ENCODE results near the gene ATG2B. TPM values are rescaled to one million over a fixed set of nuclear protein-coding genes. Genes with fewer than 3 reads are reported as not detected.

The ATG2B gene
- total and polyA plus RNA-seq, 8 donors, result 19.5 to 44.1 (median 32.6) TPM

GRCh38 chr14:96277890-96278289 is 85.3 kb downstream of the ATG2B start:
- intact Hi-C loops (cut with DNase I), result loop anchor here in 1 of 2 donors (10.0 kb wide), 1 partner anchor 183 kb away; no protein-coding TSS in a partner anchor
- H3K4me1 ChIP-seq, result peaks cover 4% of the 10 kb centered on the region in 2 donors
- DNase-seq (no peak), ATAC-seq (no peak)
- H3K27me3 ChIP-seq, result no peaks in the 10 kb centered on the region
- H3K27ac ChIP-seq, result no peak overlapping the region
- H3K36me3 ChIP-seq, result peaks cover 0 to 5% of the 10 kb centered on the region in 2 donors
- no peak for TF ChIP-seq CTCF (IDR thresholded peaks at IDR 0.05)
- peaks cover 0 to 10% of the 10 kb centered on the region in 2 donors for H3K9me3 ChIP-seq
- H3K4me3 ChIP-seq, result no peak overlapping the region

GRCh38 chr14:96275177-96276112 is 87.7 kb downstream of the ATG2B start:
- Histone ChIP-seq H3K9me3 (peaks cover 0 to 17% of the 10 kb centered on the region in 2 donors), H3K27me3 (no peaks in the 10 kb centered on the region), H3K4me1 (peaks cover 4% of the 10 kb centered on the region in 2 donors), H3K36me3 (no peaks in the 10 kb centered on the region), H3K4me3 (no peak overlapping the region), H3K27ac (no peak overlapping the region)
- peak; percentile 85 for ATAC-seq
- intact Hi-C loops (cut with DNase I), result loop anchor here in 1 of 2 donors (10.0 kb wide), 1 partner anchor 181 kb away; no protein-coding TSS in a partner anchor
- TF ChIP-seq CTCF (IDR thresholded peaks at IDR 0.05), result peak; percentile 86 to 87
- DNase-seq, result peak; percentile 57 to 91 (median 73)

GRCh38 chr14:96274543-96274942 is 88.6 kb downstream of the ATG2B start:
- no peak overlapping the region for H3K4me3 ChIP-seq
- peaks cover 0 to 17% of the 10 kb centered on the region in 2 donors for H3K9me3 ChIP-seq
- no peaks in the 10 kb centered on the region for H3K27me3 ChIP-seq
- H3K36me3 ChIP-seq, result no peaks in the 10 kb centered on the region
- no peak for DNase-seq
- ATAC-seq, result no peak
- peaks cover 4% of the 10 kb centered on the region in 2 donors for H3K4me1 ChIP-seq
- intact Hi-C loops (cut with DNase I), result loop anchor here in 1 of 2 donors (10.0 kb wide), 1 partner anchor 180 kb away; no protein-coding TSS in a partner anchor
- TF ChIP-seq CTCF (IDR thresholded peaks at IDR 0.05), result no peak
- no peak overlapping the region for H3K27ac ChIP-seq

GRCh38 chr14:96274122-96274521 is 89.0 kb downstream of the ATG2B start:
- Histone ChIP-seq H3K9me3 (peaks cover 0 to 17% of the 10 kb centered on the region in 2 donors), H3K4me3 (no peak overlapping the region), H3K4me1 (peaks cover 4% of the 10 kb centered on the region in 2 donors), H3K27me3 (no peaks in the 10 kb centered on the region), H3K27ac (no peak overlapping the region), H3K36me3 (no peaks in the 10 kb centered on the region)
- intact Hi-C loops (cut with DNase I), result loop anchor here in 1 of 2 donors (10.0 kb wide), 1 partner anchor 179 kb away; no protein-coding TSS in a partner anchor
- no peak for DNase-seq
- TF ChIP-seq CTCF (IDR thresholded peaks at IDR 0.05), result no peak
- ATAC-seq, result no peak

- intact Hi-C loops (cut with DNase I), result loop anchor here (2.0 to 10.0 kb wide), 2 partner anchors 173 to 179 kb away; no protein-coding TSS in a partner anchor
- Histone ChIP-seq H3K4me3 (no peak overlapping the region), H3K27ac (no peak overlapping the region), H3K36me3 (no peaks in the 10 kb centered on the region), H3K27me3 (no peaks in the 10 kb centered on the region), H3K9me3 (peaks cover 0 to 17% of the 10 kb centered on the region in 2 donors), H3K4me1 (peaks cover 4% of the 10 kb centered on the region in 2 donors)
- no peak for TF ChIP-seq CTCF (IDR thresholded peaks at IDR 0.05)
- no peak for ATAC-seq
- DNase-seq, result no peak
Observed at GRCh38 chr14:96273629-96274028, 89.5 kb downstream of the ATG2B start.

Data from left lung (tissue), 10 donors.